MCF 10A (cell line): ENCODE data around the gene TTYH1. TPM values are rescaled to one million over a fixed set of nuclear protein-coding genes. Genes with fewer than 3 reads are reported as not detected.

Source experiments
- BruUV-seq: library from RNA; stranded (reverse); fragments of 400-500 nt; replicated peaks from 2 replicates; lab custom pipeline; 2021; lab: Mats Ljungman, UMichigan
- CTCF ChIA-PET: fragments of 300-600 bp; sonication (Branson Sonifier 250); formaldehyde crosslinking; extraction: SDS; loops from one replicate; lab custom pipeline; 2021; ENCODE audit warnings: antibody characterized with exemption, inconsistent platforms; lab: Yijun Ruan, JAX
- POLR2A ChIA-PET: fragments of 300-600, 350-650 bp; sonication (Branson Sonifier 250); formaldehyde crosslinking; extraction: SDS; loops from one replicate; lab custom pipeline; 2020; ENCODE audit warnings: antibody characterized with exemption, inconsistent platforms; lab: Yijun Ruan, JAX
- DNase-seq: peaks from one replicate; pipeline ENCODE4 v3.0.0-alpha.2; 2018; ENCODE audit not compliant: unreplicated experiment
- H3K27ac Mint-ChIP-seq: one replicate; pipeline ENCODE4 v1.8.0; 2022; ENCODE audit warnings: mild to moderate bottlenecking, low read depth, mixed read lengths; ENCODE audit not compliant: unreplicated experiment
- H3K27me3 Mint-ChIP-seq: one replicate; pipeline ENCODE4 v1.8.0; 2022; ENCODE audit warnings: mixed read lengths; ENCODE audit not compliant: insufficient read depth, unreplicated experiment
- H3K36me3 Mint-ChIP-seq: one replicate; pipeline ENCODE4 v1.8.0; 2022; ENCODE audit warnings: mild to moderate bottlenecking, moderate library complexity, mixed read lengths; ENCODE audit not compliant: insufficient read depth, unreplicated experiment
- H3K4me1 Mint-ChIP-seq: one replicate; pipeline ENCODE4 v1.8.0; 2022; ENCODE audit warnings: mixed read lengths; ENCODE audit not compliant: insufficient read depth, unreplicated experiment
- H3K4me3 Mint-ChIP-seq: one replicate; pipeline ENCODE4 v1.8.0; 2022; ENCODE audit warnings: mild to moderate bottlenecking, moderate library complexity, mixed read lengths; ENCODE audit not compliant: unreplicated experiment
- H3K9me3 Mint-ChIP-seq: one replicate; pipeline ENCODE4 v1.8.0; 2022; ENCODE audit warnings: mixed read lengths; ENCODE audit not compliant: unreplicated experiment
- intact Hi-C: fragments of 100-400 bp; cut with micrococcal nuclease; formaldehyde crosslinking; loops from 2 replicates; pipeline ENCODE4 v1.14.1; 2022
- total RNA-seq: library from RNA; stranded (reverse); gene quantifications from 2 replicates; pipeline ENCODE4 v1.2.3, GENCODE V29; 2022
- TF ChIP-seq, protein P1 (sequence below): fragments of 200-600 bp; IDR thresholded peaks from one replicate; pipeline ENCODE4 v1.8.0; 2022; ENCODE audit warnings: antibody characterized with exemption, mild to moderate bottlenecking; ENCODE audit not compliant: unreplicated experiment

Gene TTYH1
- total RNA-seq, 1 experiment from 2014 or later = not detected

DNA sequence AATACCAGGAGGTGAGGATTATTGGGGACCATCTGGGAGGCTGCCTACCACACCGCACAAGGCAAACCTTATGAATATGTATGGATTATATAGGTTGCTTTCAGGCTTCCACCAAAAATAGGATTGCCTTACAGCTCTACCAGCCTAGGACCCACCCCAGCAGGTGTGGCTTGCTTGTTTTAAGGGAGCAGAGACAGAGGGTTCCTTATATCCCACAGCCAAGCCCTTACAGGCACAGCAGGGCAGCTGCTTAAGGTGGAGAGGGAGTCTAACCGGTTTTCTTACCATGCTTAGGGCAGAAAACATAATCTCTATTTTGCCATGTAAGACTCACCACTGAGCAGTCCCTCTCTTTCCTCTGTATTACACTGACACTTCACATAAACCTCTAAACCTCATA lies 16.1 kb upstream of the TTYH1 start:
- no peak overlapping the region for H3K4me3 Mint-ChIP-seq
- intact Hi-C loops = no loop called here
- POLR2A ChIA-PET = no interaction called here
- no peaks in the 10 kb centered on the region for H3K27me3 Mint-ChIP-seq
- CTCF ChIA-PET = interaction anchor here (0.5 to 1.0 kb wide), 2 partner anchors 8 to 376 kb away, joined by 3 to 7 read pairs; no protein-coding TSS in a partner anchor
- no TSS peak for BruUV-seq
- DNase-seq = no peak
- no peaks in the 10 kb centered on the region for H3K4me1 Mint-ChIP-seq
- H3K36me3 Mint-ChIP-seq = no peaks in the 10 kb centered on the region
- no peak overlapping the region for H3K27ac Mint-ChIP-seq
- H3K9me3 Mint-ChIP-seq = peaks cover 7% of the 10 kb centered on the region
- TF ChIP-seq, protein P1, sequence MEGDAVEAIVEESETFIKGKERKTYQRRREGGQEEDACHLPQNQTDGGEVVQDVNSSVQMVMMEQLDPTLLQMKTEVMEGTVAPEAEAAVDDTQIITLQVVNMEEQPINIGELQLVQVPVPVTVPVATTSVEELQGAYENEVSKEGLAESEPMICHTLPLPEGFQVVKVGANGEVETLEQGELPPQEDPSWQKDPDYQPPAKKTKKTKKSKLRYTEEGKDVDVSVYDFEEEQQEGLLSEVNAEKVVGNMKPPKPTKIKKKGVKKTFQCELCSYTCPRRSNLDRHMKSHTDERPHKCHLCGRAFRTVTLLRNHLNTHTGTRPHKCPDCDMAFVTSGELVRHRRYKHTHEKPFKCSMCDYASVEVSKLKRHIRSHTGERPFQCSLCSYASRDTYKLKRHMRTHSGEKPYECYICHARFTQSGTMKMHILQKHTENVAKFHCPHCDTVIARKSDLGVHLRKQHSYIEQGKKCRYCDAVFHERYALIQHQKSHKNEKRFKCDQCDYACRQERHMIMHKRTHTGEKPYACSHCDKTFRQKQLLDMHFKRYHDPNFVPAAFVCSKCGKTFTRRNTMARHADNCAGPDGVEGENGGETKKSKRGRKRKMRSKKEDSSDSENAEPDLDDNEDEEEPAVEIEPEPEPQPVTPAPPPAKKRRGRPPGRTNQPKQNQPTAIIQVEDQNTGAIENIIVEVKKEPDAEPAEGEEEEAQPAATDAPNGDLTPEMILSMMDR = no peak

DNA sequence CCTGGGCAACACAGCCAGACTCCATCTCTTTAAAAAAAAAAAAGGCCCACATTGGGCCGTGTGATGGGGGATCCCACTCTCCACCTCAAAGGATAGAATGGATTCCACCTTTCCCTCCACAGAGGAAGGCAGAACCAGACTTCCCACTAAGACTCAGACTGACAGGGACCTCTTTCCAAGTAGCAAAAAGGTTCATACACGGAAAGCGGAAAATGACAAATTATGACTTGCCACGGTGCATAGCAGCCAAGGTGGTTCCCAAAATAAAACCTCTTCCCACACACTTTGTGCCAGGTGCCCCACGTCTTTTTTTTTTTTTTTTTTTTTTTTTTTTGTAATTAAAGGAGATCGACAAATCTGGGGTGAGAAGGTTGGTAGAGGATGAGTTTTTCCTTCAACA lies 14.4 kb upstream of the TTYH1 start:
- Mint-ChIP-seq H3K27ac (no peak overlapping the region), H3K9me3 (peaks cover 13% of the 10 kb centered on the region), H3K4me1 (no peaks in the 10 kb centered on the region), H3K27me3 (no peaks in the 10 kb centered on the region), H3K36me3 (no peaks in the 10 kb centered on the region), H3K4me3 (no peak overlapping the region)
- no TSS peak for BruUV-seq
- POLR2A ChIA-PET = no interaction called here
- CTCF ChIA-PET = no interaction called here
- intact Hi-C loops = no loop called here
- TF ChIP-seq, protein P1 = no peak
- no peak for DNase-seq

DNA sequence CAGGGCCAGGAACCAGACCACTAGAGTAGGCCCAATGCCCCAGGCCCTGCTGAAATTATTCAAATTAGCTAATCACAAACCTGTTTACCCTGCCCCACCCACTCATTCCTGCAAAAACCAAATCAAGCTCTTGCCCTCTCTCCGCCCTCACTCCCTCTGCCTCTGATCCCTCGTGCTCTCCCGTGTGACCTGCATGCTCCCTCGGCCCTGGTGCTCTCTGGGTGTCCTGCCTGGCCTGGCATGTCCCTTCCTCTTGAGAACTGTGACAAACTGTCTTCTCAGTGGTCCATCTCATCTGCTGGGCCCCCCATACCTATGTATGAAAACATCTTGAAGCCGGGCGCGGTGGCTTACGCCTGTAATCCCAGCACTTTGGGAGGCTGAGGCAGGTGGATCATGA lies 12.2 kb upstream of the TTYH1 start:
- intact Hi-C loops = no loop called here
- Mint-ChIP-seq H3K27ac (no peak overlapping the region), H3K27me3 (no peaks in the 10 kb centered on the region), H3K9me3 (peaks cover 19% of the 10 kb centered on the region), H3K36me3 (no peaks in the 10 kb centered on the region), H3K4me1 (no peaks in the 10 kb centered on the region), H3K4me3 (no peak overlapping the region)
- TF ChIP-seq, protein P1 = no peak
- CTCF ChIA-PET = interaction anchor here (0.9 kb wide), 1 partner anchor 11 kb away, joined by 3 read pairs; no protein-coding TSS in a partner anchor
- no TSS peak for BruUV-seq
- POLR2A ChIA-PET = interaction anchor here (0.7 kb wide), 1 partner anchor 23 kb away, joined by 3 read pairs; no protein-coding TSS in a partner anchor
- no peak for DNase-seq

DNA sequence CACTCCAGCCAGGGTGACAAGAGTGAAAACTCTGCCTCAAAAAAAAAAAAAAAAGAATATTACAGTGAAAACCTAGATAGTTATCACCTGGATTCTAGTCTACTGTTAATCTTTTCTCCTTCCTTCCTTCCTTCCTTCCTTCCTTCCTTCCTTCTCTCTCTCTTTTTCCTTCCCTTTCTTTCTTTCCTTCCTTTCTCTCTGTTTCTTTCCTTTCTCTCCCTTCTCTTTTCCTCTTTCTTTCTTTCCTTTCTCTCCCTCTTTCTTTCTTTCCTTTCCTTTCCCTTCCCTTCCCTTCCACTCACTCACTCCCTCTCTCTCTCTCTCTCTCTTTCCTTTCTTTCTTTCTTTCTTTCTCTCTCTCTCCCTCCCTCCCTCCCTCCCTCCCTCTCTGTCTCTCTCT lies 9.6 kb upstream of the TTYH1 start:
- Mint-ChIP-seq H3K36me3 (peaks cover 6% of the 10 kb centered on the region), H3K4me3 (no peak overlapping the region), H3K9me3 (peaks cover 21% of the 10 kb centered on the region), H3K27ac (no peak overlapping the region), H3K4me1 (no peaks in the 10 kb centered on the region), H3K27me3 (no peaks in the 10 kb centered on the region)
- CTCF ChIA-PET = interaction anchor here (0.8 to 1.5 kb wide), 2 partner anchors 11 to 14 kb away, joined by 3 to 7 read pairs; no protein-coding TSS in a partner anchor
- DNase-seq = no peak
- intact Hi-C loops = no loop called here
- TF ChIP-seq, protein P1 = no peak
- no TSS peak for BruUV-seq
- POLR2A ChIA-PET = no interaction called here
